Measurements from ENCODE around the gene HILPDA. TPM values are rescaled to one million over a fixed set of nuclear protein-coding genes. Genes with fewer than 3 reads are reported as not detected.

The HILPDA gene
- total RNA-seq, 2 experiments from 2014 or later = 22.4 to 33.9 TPM

- BruUV-seq (replicated peaks) = no TSS peak
- Histone ChIP-seq H2AFZ (ENCODE audit: low read length) (no peak overlapping the region), H3K4me3 (ENCODE audit: low read depth, low read length, poor library complexity, severe bottlenecking) (no peak overlapping the region), H3K27ac (ENCODE audit: low read depth, low read length, poor library complexity, severe bottlenecking) (no peak overlapping the region), H3K36me3 (ENCODE audit: insufficient read depth, low read length) (no peaks in the 10 kb centered on the region), H3K9me2 (ENCODE audit: insufficient read depth, low read length) (no peaks in the 10 kb centered on the region), H3K79me2 (ENCODE audit: insufficient read depth, low read depth, low read length) (peaks cover 10% of the 10 kb centered on the region; the same call in 1 of the 2 replicates), H3K4me1 (ENCODE audit: insufficient read depth, low read length, poor library complexity, severe bottlenecking) (peaks cover 23% of the 10 kb centered on the region), H3K9me3 (ENCODE audit: low read length) (no peaks in the 10 kb centered on the region), H3K4me2 (ENCODE audit: low read length) (no peak overlapping the region), H4K20me1 (ENCODE audit: insufficient read depth, low read length) (no peaks in the 10 kb centered on the region)
- intact Hi-C loops (cut with micrococcal nuclease; ENCODE audit: unreplicated experiment) = no loop called here
- ChIA-PET CTCF (ENCODE audit: unreplicated experiment) (interaction anchor here (1.0 kb wide), 1 partner anchor 53 kb away, joined by 4 read pairs; no protein-coding TSS in a partner anchor), POLR2A (no interaction called here)
- no peak for DNase-seq (ENCODE audit: low spot score)
- no peak for TF ChIP-seq EZH2phosphoT487 (IDR thresholded peaks at IDR 0.05; ENCODE audit: borderline replicate concordance, low read depth, low read length)
- no peak for TF ChIP-seq CTCF (conservative IDR thresholded peaks at IDR 0.05; ENCODE audit: low read length)
Observed at GRCh38 chr7:128407233-128407589, 48.5 kb upstream of the HILPDA start.

GRCh38 chr7:128407751-128408708, 47.6 kb upstream of the HILPDA start:
- peaks cover 10% of the 10 kb centered on the region; the same call in 1 of the 2 replicates for H3K79me2 ChIP-seq (ENCODE audit: insufficient read depth, low read depth, low read length)
- BruUV-seq (replicated peaks) = no TSS peak
- no peak overlapping the region for H2AFZ ChIP-seq (ENCODE audit: low read length)
- TF ChIP-seq EZH2phosphoT487 (IDR thresholded peaks at IDR 0.05; ENCODE audit: borderline replicate concordance, low read depth, low read length) = no peak
- TF ChIP-seq CTCF (conservative IDR thresholded peaks at IDR 0.05; ENCODE audit: low read length) = no peak
- H3K9me3 ChIP-seq (ENCODE audit: low read length) = no peaks in the 10 kb centered on the region
- no peak overlapping the region for H3K27ac ChIP-seq (ENCODE audit: low read depth, low read length, poor library complexity, severe bottlenecking)
- H3K4me3 ChIP-seq (ENCODE audit: low read depth, low read length, poor library complexity, severe bottlenecking) = no peak overlapping the region
- H3K4me2 ChIP-seq (ENCODE audit: low read length) = no peak overlapping the region
- no peaks in the 10 kb centered on the region for H3K36me3 ChIP-seq (ENCODE audit: insufficient read depth, low read length)
- peaks cover 23% of the 10 kb centered on the region for H3K4me1 ChIP-seq (ENCODE audit: insufficient read depth, low read length, poor library complexity, severe bottlenecking)
- ChIA-PET POLR2A (interaction anchor here (0.5 kb wide), 2 partner anchors 343 to 981 kb away, joined by 3 read pairs; no protein-coding TSS in a partner anchor), CTCF (ENCODE audit: unreplicated experiment) (interaction anchor here (1.0 kb wide), 1 partner anchor 52 kb away, joined by 4 read pairs; no protein-coding TSS in a partner anchor)
- intact Hi-C loops (cut with micrococcal nuclease; ENCODE audit: unreplicated experiment) = no loop called here
- DNase-seq (ENCODE audit: low spot score) = no peak
- H3K9me2 ChIP-seq (ENCODE audit: insufficient read depth, low read length) = no peaks in the 10 kb centered on the region
- no peaks in the 10 kb centered on the region for H4K20me1 ChIP-seq (ENCODE audit: insufficient read depth, low read length)
